Liver (tissue), 9 donors: ENCODE results near the gene PAX5. TPM values are rescaled to one million over a fixed set of nuclear protein-coding genes. Genes with fewer than 3 reads are reported as not detected.

ENCODE experiments used
- DNase-seq: peaks from one replicate; pipeline ENCODE4 v3.0.0-alpha.2; 2017; ENCODE audit warnings: low spot score
- H3K27ac ChIP-seq, 2 donors: one replicate each; pipeline ENCODE4 v1.7.0; 2013; ENCODE audit warnings: inconsistent platforms in 2 of 2, low read length in 2 of 2, control low read depth in 1 of 2, low read depth in 1 of 2, mild to moderate bottlenecking in 1 of 2
- H3K27me3 ChIP-seq, 4 donors: one replicate each; pipeline versions ENCODE4 v1.6.1 to v1.7.0; 2013; ENCODE audit warnings: low read length in 3 of 4, inconsistent platforms in 1 of 4, mild to moderate bottlenecking in 1 of 4, moderate library complexity in 1 of 4; ENCODE audit not compliant: control insufficient read depth in 4 of 4, insufficient read depth in 4 of 4
- H3K36me3 ChIP-seq, 4 donors: one replicate each; pipeline versions ENCODE4 v1.6.1 to v1.7.0; 2013; ENCODE audit warnings: low read length in 3 of 4, mild to moderate bottlenecking in 3 of 4, low read depth in 1 of 4, moderate library complexity in 1 of 4; ENCODE audit not compliant: control insufficient read depth in 4 of 4, insufficient read depth in 3 of 4
- H3K4me1 ChIP-seq, 4 donors: one replicate each; pipeline versions ENCODE4 v1.6.1 to v1.7.0; 2013; ENCODE audit warnings: low read length in 3 of 4, mild to moderate bottlenecking in 3 of 4, moderate library complexity in 1 of 4; ENCODE audit not compliant: control insufficient read depth in 4 of 4, insufficient read depth in 4 of 4
- H3K4me3 ChIP-seq, 3 donors: one replicate each; pipeline versions ENCODE4 v1.6.1 to v1.7.0; 2013; ENCODE audit warnings: low read length in 3 of 3, control low read depth in 1 of 3, low read depth in 1 of 3, mild to moderate bottlenecking in 1 of 3
- H3K9ac ChIP-seq, 2 donors: one replicate each; pipeline ENCODE4 v1.7.0; 2013; ENCODE audit warnings: low read length in 2 of 2, mild to moderate bottlenecking in 2 of 2, moderate library complexity in 2 of 2, control low read depth in 1 of 2, low read depth in 1 of 2
- H3K9me3 ChIP-seq, 4 donors: one replicate each; pipeline versions ENCODE4 v1.6.1 to v1.7.0; 2013; ENCODE audit warnings: low read length in 3 of 4; ENCODE audit not compliant: control insufficient read depth in 4 of 4
- FOXA1 ChIP-seq: IDR thresholded peaks from 2 replicates; pipeline ENCODE4 v1.6.1; 2016; ENCODE audit warnings: antibody characterized with exemption
- GABPA ChIP-seq, 2 donors: IDR thresholded peaks in 1 of 2; conservative IDR thresholded peaks in 1 of 2; 2 replicates each; pipeline ENCODE4 v1.6.1; 2016; ENCODE audit warnings: antibody characterized with exemption in 2 of 2, mild to moderate bottlenecking in 1 of 2, moderate library complexity in 1 of 2
- HNF4A ChIP-seq, 2 donors: conservative IDR thresholded peaks; 2 replicates each; pipeline ENCODE4 v1.6.1; 2016; ENCODE audit warnings: antibody characterized with exemption in 2 of 2, mild to moderate bottlenecking in 2 of 2
- JUND ChIP-seq, 2 donors: IDR thresholded peaks; 2 replicates each; pipeline ENCODE4 v1.6.1; 2016; ENCODE audit warnings: antibody characterized with exemption in 2 of 2
- MAX ChIP-seq: IDR thresholded peaks from 2 replicates; pipeline ENCODE4 v1.6.1; 2016; ENCODE audit warnings: antibody characterized with exemption
- RAD21 ChIP-seq, 2 donors: IDR thresholded peaks; 2 replicates each; pipeline ENCODE4 v1.6.1; 2016; ENCODE audit warnings: antibody characterized with exemption in 2 of 2, mild to moderate bottlenecking in 2 of 2
- REST ChIP-seq: IDR thresholded peaks from 2 replicates; pipeline ENCODE4 v1.6.1; 2016; ENCODE audit warnings: antibody characterized with exemption, mild to moderate bottlenecking
- RXRA ChIP-seq, 2 donors: IDR thresholded peaks; 2 replicates each; pipeline ENCODE4 v1.6.1; 2017 to 2018; ENCODE audit warnings: antibody characterized with exemption in 2 of 2, mild to moderate bottlenecking in 1 of 2
- SP1 ChIP-seq: IDR thresholded peaks from 2 replicates; pipeline ENCODE4 v1.6.1; 2018; ENCODE audit warnings: antibody characterized with exemption, mild to moderate bottlenecking
- TAF1 ChIP-seq: conservative IDR thresholded peaks from 2 replicates; pipeline ENCODE4 v1.6.1; 2016; ENCODE audit warnings: antibody characterized with exemption, mild to moderate bottlenecking
- ZBTB33 ChIP-seq: IDR thresholded peaks from 2 replicates; pipeline ENCODE4 v1.6.1; 2016; ENCODE audit warnings: antibody characterized with exemption
- whole genome bisulfite sequencing: extraction: QIAGEN DNeasy Blood & Tissue Kit; methylation state at CpG from one replicate; pipeline ENCODE4 v1.1.7; 2013; 5-methylcytosine and 5-hydroxymethylcytosine counted together
- polyA plus RNA-seq, 2 donors: library from polyadenylated mRNA; stranded (reverse) in 1 of 2; unstranded in 1 of 2; fragments of 200-250 nt in 1 of 2; fragments of >200 nt in 1 of 2; fragmentation: Nextera tagmentation in 1 of 2; extraction: Ambion mirVana in 1 of 2; gene quantifications; one replicate each; pipeline versions ENCODE4 v1.2.1 to v1.2.3, GENCODE V29; 2013 to 2015
- total RNA-seq, 2 donors: library from RNA; depleted of rRNA; stranded (reverse); fragments of >200 nt; gene quantifications; one replicate each; pipeline ENCODE4 v1.2.3, GENCODE V29; 2014
- donor health status: healthy.
- donor health status: healthy.
- donor health status: healthy.
- donor health status: healthy.
- donor health status: healthy.

Gene PAX5
- total and polyA plus RNA-seq, 4 donors: 0.05 to 2.7 (median 0.11) TPM

GRCh38 chr9:36797471-36798220 is 236.4 kb downstream of the PAX5 start:
- 88% methylated on average over 17 of the region's 17 CpGs for WGBS
- Histone ChIP-seq H3K9me3 (peaks cover 0 to 11% (median 3%) of the 10 kb centered on the region in 4 donors), H3K4me1 (no peaks in the 10 kb centered on the region), H3K27me3 (no peaks in the 10 kb centered on the region), H3K9ac (no peak overlapping the region), H3K27ac (no peak overlapping the region), H3K4me3 (no peak overlapping the region), H3K36me3 (no peaks in the 10 kb centered on the region)
- no peak for DNase-seq
- TF ChIP-seq HNF4A (conservative IDR thresholded peaks at IDR 0.05): no peak
- TF ChIP-seq GABPA (IDR thresholded peaks at IDR 0.05 in 1 of 2, conservative IDR thresholded peaks at IDR 0.05 in 1 of 2): no peak
- no peak for TF ChIP-seq ZBTB33
- no peak for TF ChIP-seq RAD21 (IDR thresholded peaks at IDR 0.05)
- no peak for TF ChIP-seq TAF1
- no peak for TF ChIP-seq SP1
- no peak for TF ChIP-seq RXRA (IDR thresholded peaks at IDR 0.05)
- no peak for TF ChIP-seq MAX

- Histone ChIP-seq H3K4me1 (no peaks in the 10 kb centered on the region), H3K36me3 (no peaks in the 10 kb centered on the region), H3K9ac (no peak overlapping the region), H3K9me3 (peaks cover 0 to 11% (median 3%) of the 10 kb centered on the region in 4 donors), H3K4me3 (no peak overlapping the region), H3K27ac (no peak overlapping the region), H3K27me3 (no peaks in the 10 kb centered on the region)
- 79% methylated on average over 5 of the region's 5 CpGs for WGBS
- no peak for DNase-seq
- TF ChIP-seq GABPA (IDR thresholded peaks at IDR 0.05 in 1 of 2, conservative IDR thresholded peaks at IDR 0.05 in 1 of 2) (no peak), REST (no peak), JUND (IDR thresholded peaks at IDR 0.05) (no peak), RAD21 (IDR thresholded peaks at IDR 0.05) (no peak), FOXA1 (no peak)
These were observed 237.2 kb downstream of the PAX5 start for GRCh38 chr9:36796671-36797419.
